HepG2 (cell line): ENCODE data around the gene CEP89. TPM values are rescaled to one million over a fixed set of nuclear protein-coding genes. Genes with fewer than 3 reads are reported as not detected.

Source experiments
- ATAC-seq: fragments of 200-7000 bp; cut with Tn5 transposase; 3 replicates; pipeline ENCODE4 v1.9.1; 2020; ENCODE audit warnings: mild to moderate bottlenecking, moderate library complexity
- BruUV-seq: library from RNA; stranded (reverse); fragments of 400-500 nt; replicated peaks from 2 replicates; lab custom pipeline; 2021; lab: Mats Ljungman, UMichigan
- CTCF ChIA-PET: fragments of 300-600 bp; formaldehyde crosslinking; extraction: SDS; loops from one replicate; lab custom pipeline; 2021; ENCODE audit warnings: low total read pairs, inconsistent platforms, low intra/inter-chr PET ratio; lab: Yijun Ruan, JAX
- POLR2A ChIA-PET: fragments of 350-600 bp; sonication (Branson Sonifier 250); formaldehyde crosslinking; loops from one replicate; lab custom pipeline; 2020; ENCODE audit warnings: antibody characterized with exemption, inconsistent platforms; lab: Yijun Ruan, JAX
- DNase-seq: peaks from one replicate; pipeline ENCODE4 v3.0.0-alpha.2; 2015; ENCODE audit warnings: low spot score
- FAIRE-seq: peaks from 3 replicates; lab custom pipeline; 2011; peaks lifted over from hg19 to GRCh38; lab: Jason Lieb, UNC
- H2AFZ ChIP-seq: one replicate; pipeline ENCODE4 v1.6.1; 2011; ENCODE audit warnings: low read length, inconsistent platforms
- H3K27ac ChIP-seq: fragments of 300-600 bp; 3 replicates; pipeline ENCODE4 v1.8.0; 2011; ENCODE audit warnings: mixed run types, mild to moderate bottlenecking, mixed read lengths, low read length, inconsistent platforms; ENCODE audit not compliant: insufficient read depth; ENCODE audit errors: extremely low read length
- H3K27me3 ChIP-seq, 2 experiments: fragments of 200-600 bp in 1 of 2; 2 replicates in 1 of 2; 3 replicates in 1 of 2; pipeline versions ENCODE4 v1.6.0 to v1.8.0; 2011; ENCODE audit warnings: low read length in 2 of 2, mild to moderate bottlenecking in 2 of 2, moderate library complexity in 2 of 2, inconsistent platforms in 1 of 2; ENCODE audit not compliant: insufficient read depth in 2 of 2, control insufficient read depth in 1 of 2
- H3K36me3 ChIP-seq, 2 experiments: fragments of 200-600 bp in 1 of 2; replicated peaks in 1 of 2; 2 replicates in 1 of 2; 3 replicates in 1 of 2; pipeline versions ENCODE4 v1.5.1 to v1.8.0; 2011; ENCODE audit warnings: low read length in 2 of 2, inconsistent platforms in 1 of 2; ENCODE audit not compliant: insufficient read depth in 2 of 2, control insufficient read depth in 1 of 2
- H3K4me1 ChIP-seq: 2 replicates; pipeline ENCODE4 v1.5.1; 2012; ENCODE audit warnings: low read length, inconsistent platforms; ENCODE audit not compliant: insufficient read depth
- H3K4me2 ChIP-seq: 2 replicates; pipeline ENCODE4 v1.6.0; 2011; ENCODE audit warnings: low read depth, low read length, inconsistent platforms
- H3K4me3 ChIP-seq, 3 experiments: fragments of 200-600 bp in 1 of 3; sonication (generic), shearing (Covaris generic) in 1 of 3; replicated peaks in 1 of 3; 2 replicates each; pipeline ENCODE4 v1.5.1; 2011 to 2016; ENCODE audit warnings: low read length in 3 of 3, inconsistent platforms in 2 of 3, low read depth in 2 of 3, mild to moderate bottlenecking in 2 of 3, control low read depth in 1 of 3, mixed read lengths in 1 of 3; ENCODE audit not compliant: insufficient read depth in 1 of 3
- H3K79me2 ChIP-seq: one replicate; pipeline ENCODE4 v1.6.1; 2011; ENCODE audit warnings: low read length, inconsistent platforms; ENCODE audit not compliant: insufficient read depth
- H3K9ac ChIP-seq: 2 replicates; pipeline ENCODE4 v1.6.0; 2011; ENCODE audit warnings: mild to moderate bottlenecking, low read depth, low read length, inconsistent platforms; ENCODE audit not compliant: insufficient read depth
- H3K9me3 ChIP-seq: 2 replicates; pipeline ENCODE4 v1.5.1; 2012; ENCODE audit warnings: mild to moderate bottlenecking, low read length
- H4K20me1 ChIP-seq: 2 replicates; pipeline ENCODE4 v1.6.0; 2011; ENCODE audit warnings: inconsistent platforms, mild to moderate bottlenecking, low read length, moderate library complexity; ENCODE audit not compliant: insufficient read depth
- MIER2 ChIP-seq: IDR thresholded peaks from 2 replicates; pipeline ENCODE4 v1.6.1; 2016; ENCODE audit warnings: missing biosample characterization, missing genetic modification reagents
- MTA3 ChIP-seq: sonication (generic); formaldehyde crosslinking; IDR thresholded peaks from 2 replicates; pipeline ENCODE4 v1.4.0; 2020; ENCODE audit warnings: missing genetic modification reagents
- MXD4 ChIP-seq: IDR thresholded peaks from 2 replicates; pipeline ENCODE4 v1.6.1; 2016; ENCODE audit warnings: mild to moderate bottlenecking, missing biosample characterization, missing genetic modification reagents
- ZNF205 ChIP-seq: IDR thresholded peaks from 2 replicates; pipeline ENCODE4 v1.6.1; 2018; ENCODE audit warnings: missing biosample characterization, missing genetic modification reagents
- ZNF792 ChIP-seq: IDR thresholded peaks from 2 replicates; pipeline ENCODE4 v1.6.1; 2016
- WGBS: methylation state at CpG from one replicate; pipeline ENCODE4 v1.1.6; 2017; ENCODE audit warnings: low lambda C conversion rate; 5-methylcytosine and 5-hydroxymethylcytosine counted together
- in situ Hi-C: cut with HindIII; loops from 2 replicates; pipeline ENCODE4 v1.10.0; 2017; ENCODE audit warnings: low pct_unique_long_range_greater_than_20kb; ENCODE audit not compliant: extremely low pct_ligation_motif_present
- intact Hi-C: fragments of 100-400 bp; cut with micrococcal nuclease; formaldehyde crosslinking; loops from one replicate; pipeline ENCODE4 v1.10.0; 2022; ENCODE audit not compliant: unreplicated experiment
- polyA plus RNA-seq, 8 experiments: library from polyadenylated mRNA; depleted of rRNA in 3 of 8; stranded (reverse) in 7 of 8; unstranded in 1 of 8; fragments of >200 nt; fragmentation: Illumina TruSeq in 4 of 8; extraction: Trizol in 4 of 8; gene quantifications; 2 replicates each; pipeline versions ENCODE4 v1.2.1 to v1.2.3, GENCODE V29; 2011 to 2016; ENCODE audit warnings: low read depth in 4 of 8, missing spikeins in 1 of 8, mixed read lengths in 1 of 8; ENCODE audit not compliant: insufficient read depth in 1 of 8
- total RNA-seq, 5 experiments: library from RNA; depleted of rRNA; stranded (reverse); fragments of >200 nt; fragmentation: Illumina TruSeq; extraction: Trizol; gene quantifications; 2 replicates each; pipeline ENCODE4 v1.2.3, GENCODE V29; 2016; ENCODE audit warnings: low read depth in 1 of 5
- TF ChIP-seq, protein P1 (sequence below): sonication (generic); formaldehyde crosslinking; IDR thresholded peaks from 2 replicates; pipeline ENCODE4 v1.5.1; 2020; ENCODE audit warnings: missing genetic modification reagents, mild to moderate bottlenecking, borderline replicate concordance
- TF ChIP-seq, protein P2 (sequence below): sonication (generic); formaldehyde crosslinking; IDR thresholded peaks from 2 replicates; pipeline ENCODE4 v1.4.0; 2020; ENCODE audit warnings: missing genetic modification reagents
- TF ChIP-seq, protein P3 (sequence below): sonication (generic); formaldehyde crosslinking; IDR thresholded peaks from 2 replicates; pipeline ENCODE4 v1.4.0; 2020; ENCODE audit warnings: missing genetic modification reagents, mild to moderate bottlenecking, borderline replicate concordance
- TF ChIP-seq, protein P4 (sequence below): sonication (generic); formaldehyde crosslinking; IDR thresholded peaks from 2 replicates; pipeline ENCODE4 v1.4.0; 2020; ENCODE audit warnings: missing genetic modification reagents

The CEP89 gene
- total and polyA plus RNA-seq, 2 of the 13 experiments (the other 11 are each of a cell fraction or from before 2014, with no cell fraction given), result 7.2 to 10.9 TPM

DNA sequence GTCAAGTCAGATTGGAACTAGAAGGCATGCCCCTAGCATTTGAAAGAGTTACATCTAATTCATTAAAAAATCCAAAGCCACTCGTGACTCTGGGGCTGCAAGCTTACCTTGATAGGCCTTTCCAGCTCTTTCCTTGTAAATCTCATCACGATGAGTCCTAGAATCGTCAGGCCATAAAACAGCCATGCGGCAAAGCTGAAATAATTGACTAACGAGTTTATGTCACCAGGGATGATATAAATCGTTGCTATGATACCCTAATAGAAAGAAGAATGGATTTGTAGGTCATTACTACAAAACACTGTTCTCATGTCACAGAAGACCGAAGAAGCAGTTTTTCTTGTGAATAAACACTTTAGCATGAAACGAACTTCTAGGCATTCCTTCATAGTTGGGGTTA is 129.7 kb downstream of the CEP89 start:
- Histone ChIP-seq H3K4me3 (no peak overlapping the region), H3K4me2 (no peak overlapping the region), H3K36me3 (peaks cover 1 to 23% of the 10 kb centered on the region in 2 experiments; a peak in 3 of 5 replicates), H3K79me2 (no peaks in the 10 kb centered on the region), H3K9ac (no peak overlapping the region), H4K20me1 (no peaks in the 10 kb centered on the region), H3K27ac (no peak overlapping the region), H3K27me3 (no peaks in the 10 kb centered on the region), H3K4me1 (no peaks in the 10 kb centered on the region), H2AFZ (no peak overlapping the region), H3K9me3 (peaks cover 14% of the 10 kb centered on the region)
- 89% methylated on average over 8 of the region's 8 CpGs for WGBS
- in situ Hi-C loops (no loop called here), intact Hi-C loops (no loop called here)
- ChIA-PET POLR2A (no interaction called here), CTCF (no interaction called here)
- BruUV-seq, result no TSS peak
- ATAC-seq, result no peak
- FAIRE-seq, result no peak
- DNase-seq, result no peak
- TF ChIP-seq, protein P1, sequence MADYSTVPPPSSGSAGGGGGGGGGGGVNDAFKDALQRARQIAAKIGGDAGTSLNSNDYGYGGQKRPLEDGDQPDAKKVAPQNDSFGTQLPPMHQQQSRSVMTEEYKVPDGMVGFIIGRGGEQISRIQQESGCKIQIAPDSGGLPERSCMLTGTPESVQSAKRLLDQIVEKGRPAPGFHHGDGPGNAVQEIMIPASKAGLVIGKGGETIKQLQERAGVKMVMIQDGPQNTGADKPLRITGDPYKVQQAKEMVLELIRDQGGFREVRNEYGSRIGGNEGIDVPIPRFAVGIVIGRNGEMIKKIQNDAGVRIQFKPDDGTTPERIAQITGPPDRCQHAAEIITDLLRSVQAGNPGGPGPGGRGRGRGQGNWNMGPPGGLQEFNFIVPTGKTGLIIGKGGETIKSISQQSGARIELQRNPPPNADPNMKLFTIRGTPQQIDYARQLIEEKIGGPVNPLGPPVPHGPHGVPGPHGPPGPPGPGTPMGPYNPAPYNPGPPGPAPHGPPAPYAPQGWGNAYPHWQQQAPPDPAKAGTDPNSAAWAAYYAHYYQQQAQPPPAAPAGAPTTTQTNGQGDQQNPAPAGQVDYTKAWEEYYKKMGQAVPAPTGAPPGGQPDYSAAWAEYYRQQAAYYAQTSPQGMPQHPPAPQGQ (CRISPR knock-in tag), result no peak
- no peak for TF ChIP-seq MIER2 (CRISPR knock-in tag)
- TF ChIP-seq, protein P2, sequence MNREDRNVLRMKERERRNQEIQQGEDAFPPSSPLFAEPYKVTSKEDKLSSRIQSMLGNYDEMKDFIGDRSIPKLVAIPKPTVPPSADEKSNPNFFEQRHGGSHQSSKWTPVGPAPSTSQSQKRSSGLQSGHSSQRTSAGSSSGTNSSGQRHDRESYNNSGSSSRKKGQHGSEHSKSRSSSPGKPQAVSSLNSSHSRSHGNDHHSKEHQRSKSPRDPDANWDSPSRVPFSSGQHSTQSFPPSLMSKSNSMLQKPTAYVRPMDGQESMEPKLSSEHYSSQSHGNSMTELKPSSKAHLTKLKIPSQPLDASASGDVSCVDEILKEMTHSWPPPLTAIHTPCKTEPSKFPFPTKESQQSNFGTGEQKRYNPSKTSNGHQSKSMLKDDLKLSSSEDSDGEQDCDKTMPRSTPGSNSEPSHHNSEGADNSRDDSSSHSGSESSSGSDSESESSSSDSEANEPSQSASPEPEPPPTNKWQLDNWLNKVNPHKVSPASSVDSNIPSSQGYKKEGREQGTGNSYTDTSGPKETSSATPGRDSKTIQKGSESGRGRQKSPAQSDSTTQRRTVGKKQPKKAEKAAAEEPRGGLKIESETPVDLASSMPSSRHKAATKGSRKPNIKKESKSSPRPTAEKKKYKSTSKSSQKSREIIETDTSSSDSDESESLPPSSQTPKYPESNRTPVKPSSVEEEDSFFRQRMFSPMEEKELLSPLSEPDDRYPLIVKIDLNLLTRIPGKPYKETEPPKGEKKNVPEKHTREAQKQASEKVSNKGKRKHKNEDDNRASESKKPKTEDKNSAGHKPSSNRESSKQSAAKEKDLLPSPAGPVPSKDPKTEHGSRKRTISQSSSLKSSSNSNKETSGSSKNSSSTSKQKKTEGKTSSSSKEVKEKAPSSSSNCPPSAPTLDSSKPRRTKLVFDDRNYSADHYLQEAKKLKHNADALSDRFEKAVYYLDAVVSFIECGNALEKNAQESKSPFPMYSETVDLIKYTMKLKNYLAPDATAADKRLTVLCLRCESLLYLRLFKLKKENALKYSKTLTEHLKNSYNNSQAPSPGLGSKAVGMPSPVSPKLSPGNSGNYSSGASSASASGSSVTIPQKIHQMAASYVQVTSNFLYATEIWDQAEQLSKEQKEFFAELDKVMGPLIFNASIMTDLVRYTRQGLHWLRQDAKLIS (CRISPR knock-in tag), result no peak
- no peak for TF ChIP-seq MTA3
- TF ChIP-seq, protein P3, sequence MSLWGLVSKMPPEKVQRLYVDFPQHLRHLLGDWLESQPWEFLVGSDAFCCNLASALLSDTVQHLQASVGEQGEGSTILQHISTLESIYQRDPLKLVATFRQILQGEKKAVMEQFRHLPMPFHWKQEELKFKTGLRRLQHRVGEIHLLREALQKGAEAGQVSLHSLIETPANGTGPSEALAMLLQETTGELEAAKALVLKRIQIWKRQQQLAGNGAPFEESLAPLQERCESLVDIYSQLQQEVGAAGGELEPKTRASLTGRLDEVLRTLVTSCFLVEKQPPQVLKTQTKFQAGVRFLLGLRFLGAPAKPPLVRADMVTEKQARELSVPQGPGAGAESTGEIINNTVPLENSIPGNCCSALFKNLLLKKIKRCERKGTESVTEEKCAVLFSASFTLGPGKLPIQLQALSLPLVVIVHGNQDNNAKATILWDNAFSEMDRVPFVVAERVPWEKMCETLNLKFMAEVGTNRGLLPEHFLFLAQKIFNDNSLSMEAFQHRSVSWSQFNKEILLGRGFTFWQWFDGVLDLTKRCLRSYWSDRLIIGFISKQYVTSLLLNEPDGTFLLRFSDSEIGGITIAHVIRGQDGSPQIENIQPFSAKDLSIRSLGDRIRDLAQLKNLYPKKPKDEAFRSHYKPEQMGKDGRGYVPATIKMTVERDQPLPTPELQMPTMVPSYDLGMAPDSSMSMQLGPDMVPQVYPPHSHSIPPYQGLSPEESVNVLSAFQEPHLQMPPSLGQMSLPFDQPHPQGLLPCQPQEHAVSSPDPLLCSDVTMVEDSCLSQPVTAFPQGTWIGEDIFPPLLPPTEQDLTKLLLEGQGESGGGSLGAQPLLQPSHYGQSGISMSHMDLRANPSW (CRISPR knock-in tag), result no peak
- no peak for TF ChIP-seq MXD4 (CRISPR knock-in tag)
- no peak for TF ChIP-seq ZNF792 (CRISPR knock-in tag)
- TF ChIP-seq ZNF205 (CRISPR knock-in tag), result no peak
- TF ChIP-seq, protein P4, sequence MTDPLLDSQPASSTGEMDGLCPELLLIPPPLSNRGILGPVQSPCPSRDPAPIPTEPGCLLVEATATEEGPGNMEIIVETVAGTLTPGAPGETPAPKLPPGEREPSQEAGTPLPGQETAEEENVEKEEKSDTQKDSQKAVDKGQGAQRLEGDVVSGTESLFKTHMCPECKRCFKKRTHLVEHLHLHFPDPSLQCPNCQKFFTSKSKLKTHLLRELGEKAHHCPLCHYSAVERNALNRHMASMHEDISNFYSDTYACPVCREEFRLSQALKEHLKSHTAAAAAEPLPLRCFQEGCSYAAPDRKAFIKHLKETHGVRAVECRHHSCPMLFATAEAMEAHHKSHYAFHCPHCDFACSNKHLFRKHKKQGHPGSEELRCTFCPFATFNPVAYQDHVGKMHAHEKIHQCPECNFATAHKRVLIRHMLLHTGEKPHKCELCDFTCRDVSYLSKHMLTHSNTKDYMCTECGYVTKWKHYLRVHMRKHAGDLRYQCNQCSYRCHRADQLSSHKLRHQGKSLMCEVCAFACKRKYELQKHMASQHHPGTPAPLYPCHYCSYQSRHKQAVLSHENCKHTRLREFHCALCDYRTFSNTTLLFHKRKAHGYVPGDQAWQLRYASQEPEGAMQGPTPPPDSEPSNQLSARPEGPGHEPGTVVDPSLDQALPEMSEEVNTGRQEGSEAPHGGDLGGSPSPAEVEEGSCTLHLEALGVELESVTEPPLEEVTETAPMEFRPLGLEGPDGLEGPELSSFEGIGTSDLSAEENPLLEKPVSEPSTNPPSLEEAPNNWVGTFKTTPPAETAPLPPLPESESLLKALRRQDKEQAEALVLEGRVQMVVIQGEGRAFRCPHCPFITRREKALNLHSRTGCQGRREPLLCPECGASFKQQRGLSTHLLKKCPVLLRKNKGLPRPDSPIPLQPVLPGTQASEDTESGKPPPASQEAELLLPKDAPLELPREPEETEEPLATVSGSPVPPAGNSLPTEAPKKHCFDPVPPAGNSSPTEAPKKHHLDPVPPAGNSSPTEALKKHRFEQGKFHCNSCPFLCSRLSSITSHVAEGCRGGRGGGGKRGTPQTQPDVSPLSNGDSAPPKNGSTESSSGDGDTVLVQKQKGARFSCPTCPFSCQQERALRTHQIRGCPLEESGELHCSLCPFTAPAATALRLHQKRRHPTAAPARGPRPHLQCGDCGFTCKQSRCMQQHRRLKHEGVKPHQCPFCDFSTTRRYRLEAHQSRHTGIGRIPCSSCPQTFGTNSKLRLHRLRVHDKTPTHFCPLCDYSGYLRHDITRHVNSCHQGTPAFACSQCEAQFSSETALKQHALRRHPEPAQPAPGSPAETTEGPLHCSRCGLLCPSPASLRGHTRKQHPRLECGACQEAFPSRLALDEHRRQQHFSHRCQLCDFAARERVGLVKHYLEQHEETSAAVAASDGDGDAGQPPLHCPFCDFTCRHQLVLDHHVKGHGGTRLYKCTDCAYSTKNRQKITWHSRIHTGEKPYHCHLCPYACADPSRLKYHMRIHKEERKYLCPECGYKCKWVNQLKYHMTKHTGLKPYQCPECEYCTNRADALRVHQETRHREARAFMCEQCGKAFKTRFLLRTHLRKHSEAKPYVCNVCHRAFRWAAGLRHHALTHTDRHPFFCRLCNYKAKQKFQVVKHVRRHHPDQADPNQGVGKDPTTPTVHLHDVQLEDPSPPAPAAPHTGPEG, result no peak
